ENCODE data around the gene CNGA1. TPM values are rescaled to one million over a fixed set of nuclear protein-coding genes. Genes with fewer than 3 reads are reported as not detected.

The CNGA1 gene
- total and polyA plus RNA-seq, 2 donors from 2014 or later, result 3.4 to 3.7 TPM

DNA sequence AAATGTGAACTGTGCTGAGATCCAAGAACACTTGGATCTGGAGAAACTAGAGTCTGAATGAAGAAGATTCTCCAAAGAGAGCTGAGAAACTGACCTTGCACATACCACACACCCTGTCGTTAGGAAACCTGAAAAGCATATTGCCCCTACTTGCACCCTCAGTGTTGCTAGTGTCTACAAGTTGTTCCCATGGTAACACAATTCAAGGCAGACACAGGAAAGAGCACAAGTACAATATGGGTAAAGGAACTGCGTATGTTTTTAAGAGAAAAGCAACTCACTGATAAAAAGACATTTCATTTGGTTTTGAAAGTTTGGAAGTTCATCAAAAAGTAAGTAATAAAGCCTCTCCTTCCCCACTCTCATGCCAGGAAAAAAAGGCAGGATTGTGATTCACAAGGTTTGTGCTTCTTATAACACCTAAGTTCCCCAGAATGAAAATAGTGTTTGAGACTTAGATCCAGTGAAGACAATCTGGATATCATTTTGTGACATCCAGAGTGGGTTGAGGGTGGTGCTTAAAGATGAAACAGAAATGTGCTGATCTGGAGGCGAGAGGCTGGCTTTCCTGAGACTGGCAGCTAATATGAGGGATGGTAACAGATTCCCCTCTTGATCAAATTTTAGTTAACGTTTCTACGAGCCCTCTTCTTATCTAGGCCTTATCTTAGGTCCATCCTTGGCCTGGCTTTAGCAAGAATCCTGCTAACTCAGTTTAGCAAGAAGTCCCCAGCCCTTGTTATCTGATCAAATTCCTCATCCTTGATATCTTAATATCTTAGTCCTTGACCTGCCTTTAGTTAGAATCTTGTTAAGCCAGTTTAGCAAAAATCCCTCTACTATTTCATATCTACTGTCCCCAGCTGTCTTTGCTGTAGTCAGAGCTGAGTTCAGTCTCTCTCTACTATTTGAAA is 42.4 kb upstream of the CNGA1 start:
- no peaks in the 10 kb centered on the region for H3K36me3 ChIP-seq (ENCODE audit: control insufficient read depth in 2 of 3, insufficient read depth in 3 of 3, low read length in 3 of 3)
- intact Hi-C loops (cut with DNase I), result no loop called here
- H3K4me1 ChIP-seq (ENCODE audit: control insufficient read depth in 2 of 3, insufficient read depth in 2 of 3, low read depth in 1 of 3, low read length in 3 of 3), result no peaks in the 10 kb centered on the region
- no peak overlapping the region for H3K27ac ChIP-seq (ENCODE audit: low read depth in 2 of 2, low read length in 2 of 2)
- no peak for FAIRE-seq
- no peaks in the 10 kb centered on the region for H3K27me3 ChIP-seq (ENCODE audit: control insufficient read depth, insufficient read depth, low read length)
- DNase-seq, result no peak
- H3K9me3 ChIP-seq (ENCODE audit: control insufficient read depth in 2 of 3, insufficient read depth in 1 of 3, low read length in 3 of 3), result no peaks in the 10 kb centered on the region
- TF ChIP-seq, protein P1, sequence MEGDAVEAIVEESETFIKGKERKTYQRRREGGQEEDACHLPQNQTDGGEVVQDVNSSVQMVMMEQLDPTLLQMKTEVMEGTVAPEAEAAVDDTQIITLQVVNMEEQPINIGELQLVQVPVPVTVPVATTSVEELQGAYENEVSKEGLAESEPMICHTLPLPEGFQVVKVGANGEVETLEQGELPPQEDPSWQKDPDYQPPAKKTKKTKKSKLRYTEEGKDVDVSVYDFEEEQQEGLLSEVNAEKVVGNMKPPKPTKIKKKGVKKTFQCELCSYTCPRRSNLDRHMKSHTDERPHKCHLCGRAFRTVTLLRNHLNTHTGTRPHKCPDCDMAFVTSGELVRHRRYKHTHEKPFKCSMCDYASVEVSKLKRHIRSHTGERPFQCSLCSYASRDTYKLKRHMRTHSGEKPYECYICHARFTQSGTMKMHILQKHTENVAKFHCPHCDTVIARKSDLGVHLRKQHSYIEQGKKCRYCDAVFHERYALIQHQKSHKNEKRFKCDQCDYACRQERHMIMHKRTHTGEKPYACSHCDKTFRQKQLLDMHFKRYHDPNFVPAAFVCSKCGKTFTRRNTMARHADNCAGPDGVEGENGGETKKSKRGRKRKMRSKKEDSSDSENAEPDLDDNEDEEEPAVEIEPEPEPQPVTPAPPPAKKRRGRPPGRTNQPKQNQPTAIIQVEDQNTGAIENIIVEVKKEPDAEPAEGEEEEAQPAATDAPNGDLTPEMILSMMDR (IDR thresholded peaks at IDR 0.05; ENCODE audit: borderline replicate concordance, extremely low read depth, insufficient read depth), result no peak
- H3K4me3 ChIP-seq (ENCODE audit: low read length in 3 of 3), result no peak overlapping the region
- no peak overlapping the region for H3K9ac ChIP-seq (ENCODE audit: low read length in 3 of 3)

DNA sequence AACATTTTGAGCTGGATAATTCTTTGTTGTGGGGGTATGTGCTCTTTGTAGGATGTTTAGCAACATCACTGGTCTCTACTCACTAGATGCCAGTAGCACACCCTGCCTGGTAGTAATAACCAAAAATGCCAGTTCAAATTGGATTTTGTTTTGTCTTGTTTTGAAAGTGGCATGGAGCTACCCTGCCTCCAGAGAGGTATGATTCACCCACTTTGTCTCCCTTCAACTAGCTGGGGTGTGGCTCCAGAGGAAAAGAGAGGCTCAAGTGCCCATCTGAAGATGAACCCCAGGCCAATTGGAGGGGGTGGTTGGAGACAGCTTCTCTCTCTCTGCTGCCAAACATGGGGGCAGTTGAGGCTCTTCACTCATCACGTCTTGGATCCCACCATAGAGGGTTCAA is 34.6 kb upstream of the CNGA1 start:
- TF ChIP-seq, protein P1 (IDR thresholded peaks at IDR 0.05; ENCODE audit: borderline replicate concordance, extremely low read depth, insufficient read depth), result no peak

DNA sequence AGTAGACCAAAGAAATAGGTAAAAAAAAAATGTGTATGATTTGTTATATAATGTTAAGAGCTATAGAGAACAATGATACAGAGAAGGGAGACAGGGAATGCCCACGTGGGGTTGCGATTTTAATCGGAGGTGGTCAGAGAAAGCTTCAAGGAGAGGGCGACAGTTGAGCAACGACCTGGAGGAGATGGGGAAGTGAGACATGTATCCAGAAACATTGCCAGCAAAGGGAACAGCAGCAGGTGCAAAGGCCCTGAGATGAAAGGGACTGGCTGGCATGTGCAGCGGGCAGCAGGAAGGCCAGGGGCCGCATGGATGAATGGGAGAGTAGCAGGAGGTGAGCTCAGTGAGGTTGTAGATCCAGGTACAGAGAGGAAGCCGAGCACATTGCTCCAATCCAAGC is 33.0 kb upstream of the CNGA1 start:
- Histone ChIP-seq H3K4me1 (ENCODE audit: control insufficient read depth in 2 of 3, insufficient read depth in 2 of 3, low read depth in 1 of 3, low read length in 3 of 3) (peaks cover 0 to 7% (median 4%) of the 10 kb centered on the region in 3 donors), H3K9me3 (ENCODE audit: control insufficient read depth in 2 of 3, insufficient read depth in 1 of 3, low read length in 3 of 3) (no peaks in the 10 kb centered on the region), H3K27ac (ENCODE audit: low read depth in 2 of 2, low read length in 2 of 2) (no peak overlapping the region), H3K9ac (ENCODE audit: low read length in 3 of 3) (no peak overlapping the region), H3K27me3 (ENCODE audit: control insufficient read depth, insufficient read depth, low read length) (no peaks in the 10 kb centered on the region), H3K36me3 (ENCODE audit: control insufficient read depth in 2 of 3, insufficient read depth in 3 of 3, low read length in 3 of 3) (no peaks in the 10 kb centered on the region), H3K4me3 (ENCODE audit: low read length in 3 of 3) (no peak overlapping the region)
- FAIRE-seq (no peak), DNase-seq (no peak)
- TF ChIP-seq, protein P1 (IDR thresholded peaks at IDR 0.05; ENCODE audit: borderline replicate concordance, extremely low read depth, insufficient read depth), result no peak
- intact Hi-C loops (cut with DNase I), result no loop called here

More for the DNA sequence above, 34.6 kb upstream of the CNGA1 start:
- no peak for FAIRE-seq
- Histone ChIP-seq H3K36me3 (ENCODE audit: control insufficient read depth in 2 of 3, insufficient read depth in 3 of 3, low read length in 3 of 3) (no peaks in the 10 kb centered on the region), H3K4me1 (ENCODE audit: control insufficient read depth in 2 of 3, insufficient read depth in 2 of 3, low read depth in 1 of 3, low read length in 3 of 3) (peaks cover 0 to 7% (median 4%) of the 10 kb centered on the region in 3 donors), H3K4me3 (ENCODE audit: low read length in 3 of 3) (no peak overlapping the region), H3K27ac (ENCODE audit: low read depth in 2 of 2, low read length in 2 of 2) (no peak overlapping the region), H3K9ac (ENCODE audit: low read length in 3 of 3) (no peak overlapping the region), H3K9me3 (ENCODE audit: control insufficient read depth in 2 of 3, insufficient read depth in 1 of 3, low read length in 3 of 3) (no peaks in the 10 kb centered on the region), H3K27me3 (ENCODE audit: control insufficient read depth, insufficient read depth, low read length) (no peaks in the 10 kb centered on the region)
- no peak for DNase-seq
- intact Hi-C loops (cut with DNase I), result no loop called here

Measured in kidney (tissue), 14 donors.